GM12864 (cell line): Measurements from ENCODE around the gene FBH1.
"Not testable (repeated sequence)": the region's sequence is repeated elsewhere in the genome, so short reads cannot be mapped to it uniquely, and the experiment has no call there.

Experiments used
- DNase-seq: peaks from one replicate; pipeline ENCODE4 v3.0.0-alpha.2; 2011; ENCODE audit warnings: low read depth
- H3K4me3 ChIP-seq: 2 replicates; pipeline ENCODE4 v1.5.1; 2011; ENCODE audit warnings: mild to moderate bottlenecking, low read depth, low read length, control low read depth
- CTCF ChIP-seq: IDR thresholded peaks from 2 replicates; pipeline ENCODE4 v1.5.1; 2011; ENCODE audit warnings: low read depth, mild to moderate bottlenecking, moderate library complexity, low read length, control low read depth, inconsistent platforms; ENCODE audit errors: missing control alignments

Gene FBH1

GRCh38 chr10:5906651-5907050, 16.6 kb downstream of the FBH1 start:
- no peak for DNase-seq
- H3K4me3 ChIP-seq = no peak overlapping the region
- no peak for TF ChIP-seq CTCF

GRCh38 chr10:5908676-5909075, 18.6 kb downstream of the FBH1 start:
- H3K4me3 ChIP-seq, DNase-seq: not testable (repeated sequence)

- DNase-seq = no peak
- H3K4me3 ChIP-seq = no peak overlapping the region
- no peak for TF ChIP-seq CTCF
These were observed 20.5 kb downstream of the FBH1 start for GRCh38 chr10:5910323-5911100.

- H3K4me3 ChIP-seq = no peak overlapping the region
- TF ChIP-seq CTCF = no peak
- DNase-seq = no peak
These were observed 21.6 kb downstream of the FBH1 start for GRCh38 chr10:5911670-5912069.

GRCh38 chr10:5913736-5914135, 23.7 kb downstream of the FBH1 start:
- no peak overlapping the region for H3K4me3 ChIP-seq
- TF ChIP-seq CTCF = no peak
- no peak for DNase-seq

- DNase-seq = no peak
- no peak for TF ChIP-seq CTCF
- no peak overlapping the region for H3K4me3 ChIP-seq
These were observed 25.4 kb downstream of the FBH1 start for GRCh38 chr10:5915451-5915850.

- H3K4me3 ChIP-seq = no peak overlapping the region
- TF ChIP-seq CTCF = no peak
- no peak for DNase-seq
These were observed 27.3 kb downstream of the FBH1 start for GRCh38 chr10:5917305-5917704.
